Esophagus mucosa (tissue), 1 donor: ENCODE data around the gene ZBTB38. TPM values are rescaled to one million over a fixed set of nuclear protein-coding genes. Genes with fewer than 3 reads are reported as not detected.
A peak's percentile ranks its signal among the peaks of the same experiment; 100 is the strongest.

Experiments
- ATAC-seq: fragments of 200-7000 bp; cut with Tn5 transposase; one replicate; pipeline ENCODE4 v1.9.1; 2020
- total RNA-seq: library from RNA; stranded (reverse); gene quantifications from one replicate; pipeline ENCODE4 v1.2.4, GENCODE V29; 2023
- donor health status: DM: yes; HTN: yes; CAD: no.

The ZBTB38 gene
- total RNA-seq, 1 donor from 2014 or later, result 18.4 TPM

DNA sequence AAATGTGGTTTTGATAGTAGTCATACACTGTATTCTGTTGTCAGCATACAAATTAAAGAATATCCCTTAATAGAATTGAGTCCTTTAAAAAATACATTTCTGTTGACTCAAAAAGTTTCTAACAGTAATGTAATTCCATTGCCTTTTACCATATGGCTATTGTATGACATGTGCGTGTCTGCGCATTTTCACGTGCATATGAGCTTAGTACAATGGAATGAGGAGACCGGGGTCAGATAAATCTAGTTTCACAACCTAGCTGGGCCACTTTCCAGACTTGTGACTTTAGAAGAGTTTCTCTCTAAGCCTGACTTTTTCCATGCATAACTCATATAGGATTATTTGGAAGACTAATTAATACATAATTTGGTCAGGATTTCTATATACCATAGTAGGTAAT is 38.7 kb downstream of the ZBTB38 start:
- ATAC-seq, result no peak

- no peak for ATAC-seq
These were observed 39.5 kb downstream of the ZBTB38 start for GRCh38 chr3:141407825-141408224.

- no peak for ATAC-seq
These were observed 40.3 kb downstream of the ZBTB38 start for GRCh38 chr3:141408596-141408995.

DNA sequence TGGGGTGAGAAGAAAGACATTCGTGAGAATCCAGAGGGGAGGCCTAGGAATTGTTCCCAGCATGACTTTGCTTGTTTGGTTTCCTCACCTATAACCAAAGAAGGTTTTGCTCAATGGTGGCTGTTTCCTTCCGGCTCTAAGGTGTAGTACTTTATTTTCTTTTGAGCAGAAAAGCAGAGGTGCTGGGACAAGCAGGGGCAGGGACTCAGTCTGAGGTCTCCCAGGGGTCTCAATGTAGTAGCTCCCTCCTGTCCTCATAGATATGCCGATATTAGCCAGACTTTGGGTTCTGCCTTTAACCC is 41.6 kb downstream of the ZBTB38 start:
- no peak for ATAC-seq

DNA sequence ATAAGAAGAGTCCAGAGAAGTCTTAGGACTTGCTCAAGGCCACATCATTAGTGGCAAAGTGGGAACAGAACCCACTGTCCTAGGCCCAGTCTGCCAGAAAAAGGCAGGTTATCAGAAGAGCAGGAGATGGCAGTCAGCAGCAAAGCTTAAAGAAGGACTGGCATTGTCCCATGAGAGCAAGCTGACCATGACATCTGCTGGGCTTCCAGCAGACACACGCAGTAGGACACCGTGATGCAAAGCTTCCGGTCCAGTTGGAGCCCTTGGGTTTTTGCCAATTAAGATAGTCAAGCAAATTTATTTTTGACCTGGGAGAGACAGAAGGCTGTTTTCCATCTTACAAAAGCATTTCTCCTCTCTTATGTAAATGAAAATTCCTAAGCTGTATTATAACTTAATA is 42.1 kb downstream of the ZBTB38 start:
- no peak for ATAC-seq

GRCh38 chr3:141410846-141411245 is 42.5 kb downstream of the ZBTB38 start:
- ATAC-seq, result peak; percentile 15

DNA sequence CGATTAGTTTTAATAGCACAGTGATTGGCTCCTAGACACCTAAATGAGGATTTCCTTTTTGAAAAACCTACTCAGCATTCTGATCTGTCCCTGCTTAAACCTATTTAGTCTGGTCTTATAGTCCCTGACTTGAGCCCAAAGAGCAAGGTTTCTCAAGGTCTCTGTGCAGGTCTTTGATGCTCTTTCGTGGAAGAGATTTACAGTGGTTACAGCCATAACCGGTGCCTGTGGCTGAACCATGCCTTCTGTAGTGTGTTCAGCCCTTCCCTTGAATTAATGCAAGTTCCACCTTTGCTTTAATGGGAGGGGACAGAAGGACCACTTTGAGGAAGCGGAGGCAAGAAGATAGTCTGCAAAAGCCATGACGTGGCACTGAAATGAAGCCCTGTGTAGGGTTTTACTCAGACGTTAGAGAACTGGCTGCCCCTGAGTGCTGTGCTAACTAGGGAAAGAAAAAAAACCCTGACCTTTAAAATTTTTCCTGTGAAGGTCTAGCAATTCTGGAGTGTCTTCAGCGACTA is 43.0 kb downstream of the ZBTB38 start:
- no peak for ATAC-seq

DNA sequence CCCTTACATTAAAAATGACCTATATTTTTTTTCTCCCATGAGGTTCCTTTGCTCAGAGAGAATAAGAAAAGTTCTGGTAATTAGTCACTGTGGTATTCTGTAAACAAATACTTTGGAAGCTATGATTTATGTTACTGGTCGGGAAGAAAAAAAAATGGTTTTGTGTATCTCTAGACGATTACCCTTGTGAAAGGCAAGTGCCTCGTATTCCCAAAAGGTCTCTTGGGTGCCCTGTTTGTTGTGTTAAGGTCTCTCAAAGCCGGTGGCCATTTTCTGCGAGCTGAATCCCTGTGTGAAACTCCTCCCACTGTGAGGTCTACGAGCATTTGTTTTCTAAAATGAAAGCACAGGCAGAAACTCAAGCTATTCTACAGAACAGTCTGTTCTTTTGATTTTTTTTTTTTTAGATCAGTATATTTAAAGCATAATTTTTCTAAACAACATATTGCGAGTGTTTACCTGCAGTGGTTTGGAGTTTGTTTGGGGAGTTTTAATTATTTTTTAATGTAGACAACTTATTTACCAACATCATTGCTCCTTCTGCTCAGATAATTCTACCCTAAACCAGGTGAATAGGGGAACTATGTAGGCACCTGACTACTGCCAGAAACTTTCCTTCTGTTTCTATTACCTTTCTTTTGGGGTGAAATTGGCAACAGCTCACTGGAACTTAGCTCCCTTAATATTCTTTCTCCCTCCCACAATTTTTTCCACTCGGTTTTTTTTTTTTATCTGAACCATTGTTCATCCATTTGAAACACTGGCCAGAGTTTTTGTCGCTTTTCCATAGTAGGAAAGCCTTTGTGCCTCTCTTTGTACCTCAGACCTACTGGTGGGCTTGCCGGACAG is 44.0 kb downstream of the ZBTB38 start:
- peak; percentile 68 for ATAC-seq

DNA sequence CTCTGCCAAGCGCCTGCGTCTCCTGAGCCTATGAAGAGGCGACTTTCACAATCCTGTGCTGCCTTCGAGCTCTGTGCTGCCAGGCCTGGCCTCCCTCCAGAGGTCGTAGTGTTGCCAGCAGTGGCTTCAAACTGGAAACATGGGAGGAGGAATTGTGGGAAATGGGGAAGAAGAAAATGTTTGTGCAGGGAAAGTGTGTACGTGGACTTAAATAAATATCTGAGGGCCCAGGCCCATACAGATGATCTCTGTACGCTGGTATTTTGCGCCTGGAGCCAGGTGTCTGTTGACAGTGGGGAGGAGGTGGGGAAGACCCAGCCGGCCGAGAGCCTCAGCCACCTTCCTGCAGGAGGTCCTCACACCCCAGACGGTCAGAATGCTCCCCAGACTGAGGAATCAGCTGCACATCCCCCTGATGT is 44.6 kb downstream of the ZBTB38 start:
- ATAC-seq, result peak; percentile 79

DNA sequence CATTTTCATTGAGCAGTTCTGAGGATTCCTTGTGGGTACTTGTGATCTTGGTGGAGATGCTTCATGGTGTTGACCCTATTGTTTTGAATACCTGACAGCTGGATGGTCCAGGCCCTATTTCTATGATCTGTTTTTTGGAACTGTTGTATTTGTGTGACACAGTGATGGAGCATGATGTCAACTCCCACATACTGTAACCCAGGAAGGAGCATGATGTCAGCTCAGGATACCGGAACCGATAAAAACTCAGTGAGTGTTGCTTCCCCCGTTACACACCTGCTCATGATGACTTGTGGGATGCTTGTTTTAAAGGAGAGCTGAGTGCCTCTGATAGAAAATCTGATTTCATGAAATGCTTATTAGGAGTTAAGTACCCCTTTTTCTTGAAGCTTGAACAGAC is 45.1 kb downstream of the ZBTB38 start:
- no peak for ATAC-seq

GRCh38 chr3:141413801-141414689 is 45.7 kb downstream of the ZBTB38 start:
- ATAC-seq, result no peak

DNA sequence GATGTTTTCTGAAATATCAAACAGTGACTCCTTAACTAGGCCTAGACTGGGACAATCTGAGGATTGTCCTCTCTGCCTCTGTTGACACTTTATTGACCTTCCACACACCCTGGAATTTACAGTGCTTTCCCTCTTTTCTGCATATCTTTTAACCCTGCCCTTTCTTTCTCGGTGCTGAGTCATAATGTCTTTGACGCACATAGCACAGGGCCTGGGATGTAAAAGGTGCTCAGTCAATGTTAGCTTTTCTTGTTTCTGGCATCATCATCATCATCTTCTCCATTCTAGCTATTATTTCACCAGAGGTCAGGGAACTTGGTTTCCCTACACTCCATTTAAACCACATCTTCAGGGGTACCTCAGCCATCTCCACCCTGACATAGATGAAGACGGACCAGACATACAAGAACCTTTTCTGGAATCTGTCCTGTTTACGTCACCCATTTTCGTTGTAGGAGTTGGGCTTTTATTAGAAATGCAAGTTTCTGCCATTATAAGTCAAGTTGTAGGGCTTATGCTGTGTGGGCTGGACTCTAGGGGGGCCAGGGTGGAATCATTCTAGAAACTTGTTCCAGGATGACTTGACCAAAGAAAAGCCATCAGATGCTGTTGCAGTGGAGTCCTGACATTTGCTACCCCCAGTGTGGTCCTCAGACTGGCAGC is 46.6 kb downstream of the ZBTB38 start:
- ATAC-seq, result no peak

DNA sequence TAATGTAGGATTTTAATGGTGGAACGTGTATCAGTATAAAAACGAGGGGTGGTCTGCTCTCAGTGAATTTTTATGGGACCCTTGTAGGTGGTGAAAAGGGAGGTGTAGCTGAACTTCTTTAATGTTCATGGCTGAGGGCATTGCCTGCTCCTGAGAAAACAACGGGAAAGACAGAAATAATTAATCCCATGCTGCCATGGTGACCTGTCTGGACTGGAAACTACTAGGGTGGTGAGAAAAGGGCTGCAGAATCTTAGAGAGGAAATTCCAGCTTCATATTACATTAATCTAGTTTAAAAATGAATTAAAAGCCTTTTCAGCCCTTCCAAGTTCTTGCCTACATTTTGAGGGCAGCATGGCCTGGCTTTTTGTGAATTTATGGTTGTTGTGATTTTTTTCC is 47.6 kb downstream of the ZBTB38 start:
- ATAC-seq, result no peak

Other genes with a start within 250 kb of the ZBTB38 start
- gene PXYLP1, start 136.7 kb upstream of the ZBTB38 start, total RNA-seq, result 1.5 TPM
- gene RASA2, start 118.5 kb downstream of the ZBTB38 start, total RNA-seq, result 10.0 TPM